Trophoblast cell (in vitro differentiated cells and primary cell): Measurements from ENCODE around the gene PKD1.

ENCODE experiments used
- DNase-seq, 2 donors: peaks; one replicate each; pipeline ENCODE4 v3.0.0-alpha.2; 2016
- H2AFZ ChIP-seq: 2 replicates; pipeline ENCODE4 v1.6.1; 2013; ENCODE audit warnings: low read length, moderate library complexity, mild to moderate bottlenecking; ENCODE audit not compliant: insufficient read depth, poor library complexity
- H2AK5ac ChIP-seq: 2 replicates; pipeline ENCODE4 v1.6.1; 2013; ENCODE audit warnings: mild to moderate bottlenecking, low read length
- H2BK120ac ChIP-seq: 2 replicates; pipeline ENCODE4 v1.6.1; 2013; ENCODE audit warnings: low read length, mild to moderate bottlenecking, moderate library complexity; ENCODE audit not compliant: insufficient read depth, poor library complexity
- H2BK12ac ChIP-seq: 2 replicates; pipeline ENCODE4 v1.6.1; 2013; ENCODE audit warnings: mild to moderate bottlenecking, low read length, moderate library complexity
- H2BK5ac ChIP-seq: 2 replicates; pipeline ENCODE4 v1.6.1; 2013; ENCODE audit warnings: low read length, low read depth, moderate library complexity, mild to moderate bottlenecking; ENCODE audit not compliant: poor library complexity
- H3K14ac ChIP-seq: 2 replicates; pipeline ENCODE4 v1.6.1; 2013; ENCODE audit warnings: mild to moderate bottlenecking, low read length
- H3K18ac ChIP-seq: 2 replicates; pipeline ENCODE4 v1.6.1; 2013; ENCODE audit warnings: mild to moderate bottlenecking, low read length
- H3K23ac ChIP-seq: 2 replicates; pipeline ENCODE4 v1.6.1; 2013; ENCODE audit warnings: low read length
- H3K27ac ChIP-seq: 2 replicates; pipeline ENCODE4 v1.5.1; 2013; ENCODE audit warnings: low read depth, mild to moderate bottlenecking, inconsistent platforms, low read length, moderate library complexity
- H3K27me3 ChIP-seq: 2 replicates; pipeline ENCODE4 v1.6.1; 2013; ENCODE audit warnings: inconsistent platforms, mild to moderate bottlenecking, low read length, moderate library complexity; ENCODE audit not compliant: insufficient read depth
- H3K36me3 ChIP-seq, 2 experiments: 1 replicate in 1 of 2; 2 replicates in 1 of 2; pipeline ENCODE4 v1.6.1; 2013; ENCODE audit warnings: low read length in 2 of 2, mild to moderate bottlenecking in 2 of 2, moderate library complexity in 1 of 2; ENCODE audit not compliant: insufficient read depth in 2 of 2, control insufficient read depth in 1 of 2
- H3K4ac ChIP-seq: 2 replicates; pipeline ENCODE4 v1.6.1; 2013; ENCODE audit warnings: low read depth, mild to moderate bottlenecking, low read length, moderate library complexity
- H3K4me1 ChIP-seq, 2 experiments: 1 replicate in 1 of 2; 2 replicates in 1 of 2; pipeline ENCODE4 v1.6.1; 2013; ENCODE audit warnings: low read length in 2 of 2, mild to moderate bottlenecking in 2 of 2, moderate library complexity in 1 of 2; ENCODE audit not compliant: insufficient read depth in 2 of 2, control insufficient read depth in 1 of 2
- H3K4me2 ChIP-seq: 2 replicates; pipeline ENCODE4 v1.6.1; 2013; ENCODE audit warnings: inconsistent platforms, mild to moderate bottlenecking, low read length, moderate library complexity
- H3K4me3 ChIP-seq: 2 replicates; pipeline ENCODE4 v1.5.1; 2013; ENCODE audit warnings: mild to moderate bottlenecking, low read depth, low read length, inconsistent platforms
- H3K79me1 ChIP-seq: one replicate; pipeline ENCODE4 v1.6.1; 2013; ENCODE audit warnings: low read length
- H3K79me2 ChIP-seq: 2 replicates; pipeline ENCODE4 v1.6.1; 2013; ENCODE audit warnings: low read length, mild to moderate bottlenecking; ENCODE audit not compliant: control insufficient read depth, insufficient read depth, poor library complexity
- H3K9ac ChIP-seq: 2 replicates; pipeline ENCODE4 v1.6.1; 2013; ENCODE audit warnings: mild to moderate bottlenecking, low read length
- H3K9me3 ChIP-seq: 2 replicates; pipeline ENCODE4 v1.6.1; 2013; ENCODE audit warnings: low read depth, mild to moderate bottlenecking, control low read depth, inconsistent platforms, low read length; ENCODE audit not compliant: insufficient read depth
- H4K12ac ChIP-seq: 2 replicates; pipeline ENCODE4 v1.6.1; 2013; ENCODE audit warnings: low read depth, mild to moderate bottlenecking, low read length, moderate library complexity
- H4K8ac ChIP-seq: 2 replicates; pipeline ENCODE4 v1.6.1; 2013; ENCODE audit warnings: low read depth, mild to moderate bottlenecking, low read length, moderate library complexity
- H4K91ac ChIP-seq: one replicate; pipeline ENCODE4 v1.6.1; 2013; ENCODE audit warnings: low read depth, mild to moderate bottlenecking, low read length, moderate library complexity
- WGBS: extraction: QIAGEN DNeasy Blood & Tissue Kit; methylation state at CpG from one replicate; pipeline ENCODE4 v1.1.7; 2013; ENCODE audit warnings: missing lambda C conversion rate; ENCODE audit not compliant: insufficient read length, insufficient coverage; ENCODE audit errors: extremely low coverage; 5-methylcytosine and 5-hydroxymethylcytosine counted together

Gene PKD1

GRCh38 chr16:2170080-2170479 lies 34.4 kb upstream of the PKD1 start:
- Histone ChIP-seq H3K9me3 (peaks cover 5% of the 10 kb centered on the region), H3K18ac (no peak overlapping the region), H3K27me3 (no peaks in the 10 kb centered on the region), H2AFZ (no peak overlapping the region), H2BK12ac (no peak overlapping the region), H3K36me3 (peaks cover 86 to 89% of the 10 kb centered on the region in 2 experiments), H3K4me3 (no peak overlapping the region), H4K91ac (no peak overlapping the region), H2BK5ac (no peak overlapping the region), H2BK120ac (no peak overlapping the region), H3K79me1 (no peaks in the 10 kb centered on the region), H3K4me2 (no peak overlapping the region), H3K9ac (no peak overlapping the region), H4K8ac (no peak overlapping the region), H3K27ac (no peak overlapping the region), H3K14ac (no peak overlapping the region), H2AK5ac (no peak overlapping the region), H3K4ac (no peak overlapping the region), H4K12ac (no peak overlapping the region), H3K4me1 (no peaks in the 10 kb centered on the region), H3K23ac (no peak overlapping the region), H3K79me2 (no peaks in the 10 kb centered on the region)
- no CpG with 5 or more reads among the region's 18 CpGs for WGBS
- no peak for DNase-seq

GRCh38 chr16:2167068-2167638 lies 31.5 kb upstream of the PKD1 start:
- Histone ChIP-seq H2AFZ (no peak overlapping the region), H3K9ac (no peak overlapping the region), H3K4ac (no peak overlapping the region), H2BK120ac (no peak overlapping the region), H3K18ac (no peak overlapping the region), H3K4me2 (no peak overlapping the region), H3K23ac (no peak overlapping the region), H3K36me3 (peaks cover 64 to 72% of the 10 kb centered on the region in 2 experiments), H4K8ac (no peak overlapping the region), H4K12ac (no peak overlapping the region), H2BK12ac (no peak overlapping the region), H3K79me1 (no peaks in the 10 kb centered on the region), H3K4me1 (peaks cover 2 to 4% of the 10 kb centered on the region in 2 experiments), H2AK5ac (no peak overlapping the region), H3K27ac (no peak overlapping the region), H3K9me3 (peaks cover 7% of the 10 kb centered on the region), H3K14ac (no peak overlapping the region), H2BK5ac (no peak overlapping the region), H3K4me3 (no peak overlapping the region), H4K91ac (no peak overlapping the region), H3K27me3 (no peaks in the 10 kb centered on the region), H3K79me2 (peaks cover 2% of the 10 kb centered on the region)
- no CpG with 5 or more reads among the region's 18 CpGs for WGBS
- no peak for DNase-seq

DNA sequence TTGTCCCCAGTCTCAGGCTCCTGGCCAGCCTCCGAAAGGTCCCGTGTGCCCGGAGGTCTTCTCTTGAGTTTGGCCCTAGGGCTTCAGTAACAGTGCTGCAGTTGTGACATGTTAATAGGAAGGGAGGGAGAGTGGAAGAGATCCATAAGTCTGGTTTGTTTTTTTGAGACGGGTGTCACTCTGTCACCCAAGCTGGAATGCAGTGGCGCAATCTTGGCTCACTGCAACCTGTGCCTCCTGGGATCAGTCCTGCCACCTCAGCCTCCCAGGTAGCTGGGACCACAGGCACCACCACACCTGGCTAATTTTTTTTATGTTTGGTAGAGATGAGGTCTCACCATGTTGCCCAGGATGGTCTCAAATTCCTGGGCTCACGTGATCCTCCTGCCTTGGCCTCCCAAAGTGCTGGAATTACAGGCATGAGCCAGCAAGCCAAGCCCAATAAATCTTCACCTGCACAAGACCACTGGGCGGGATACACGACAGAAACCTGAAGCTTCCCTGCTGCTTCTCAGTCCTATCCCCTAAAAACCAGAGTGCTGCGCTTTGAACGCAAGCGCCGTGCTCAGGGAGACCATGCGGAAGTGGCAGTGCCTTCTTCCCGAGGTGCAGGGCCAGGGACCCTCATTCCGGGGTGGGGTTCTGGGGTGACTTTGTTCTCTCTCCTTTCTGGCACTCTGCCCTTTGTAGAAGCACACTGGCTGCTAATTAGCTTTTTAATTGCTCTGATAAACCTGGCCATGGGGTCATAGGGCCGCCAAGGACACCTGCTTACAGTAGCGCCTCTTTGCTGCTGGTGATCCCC lies 30.8 kb upstream of the PKD1 start:
- Histone ChIP-seq H3K9ac (no peak overlapping the region), H3K23ac (no peak overlapping the region), H3K36me3 (peaks cover 58 to 67% of the 10 kb centered on the region in 2 experiments), H2BK120ac (no peak overlapping the region), H2AFZ (no peak overlapping the region), H3K27me3 (no peaks in the 10 kb centered on the region), H2AK5ac (no peak overlapping the region), H3K4ac (no peak overlapping the region), H3K18ac (no peak overlapping the region), H3K4me3 (no peak overlapping the region), H3K14ac (no peak overlapping the region), H3K4me1 (peaks cover 2 to 4% of the 10 kb centered on the region in 2 experiments), H3K79me2 (peaks cover 2% of the 10 kb centered on the region), H3K9me3 (peaks cover 7% of the 10 kb centered on the region), H2BK5ac (no peak overlapping the region), H3K79me1 (no peaks in the 10 kb centered on the region), H3K4me2 (no peak overlapping the region), H4K12ac (no peak overlapping the region), H3K27ac (no peak overlapping the region), H4K8ac (no peak overlapping the region), H4K91ac (no peak overlapping the region), H2BK12ac (no peak overlapping the region)
- no CpG with 5 or more reads among the region's 17 CpGs for WGBS
- DNase-seq = no peak

DNA sequence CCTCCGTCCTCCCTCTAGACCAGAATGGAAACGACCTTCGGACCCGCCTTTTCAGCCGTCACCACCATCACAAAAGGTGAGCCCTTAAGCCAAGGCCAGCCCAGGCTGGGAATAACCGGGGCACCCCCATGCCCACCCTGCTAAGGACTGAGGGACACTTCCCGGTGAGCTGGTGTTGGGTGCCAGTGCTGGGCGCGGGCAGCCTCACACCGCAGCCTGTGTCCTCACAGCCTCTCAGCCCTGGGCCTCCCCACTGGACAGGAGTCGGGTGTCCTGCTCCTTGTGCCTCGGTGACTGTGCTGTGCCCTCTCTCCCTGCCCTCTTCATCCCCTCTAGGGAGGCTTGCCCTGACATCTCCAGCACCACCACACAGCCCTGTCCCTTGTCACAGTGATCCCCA lies 30.2 kb upstream of the PKD1 start:
- Histone ChIP-seq H3K18ac (peak overlapping the region; percentile 1), H2AK5ac (no peak overlapping the region), H2BK12ac (no peak overlapping the region), H3K14ac (no peak overlapping the region), H4K8ac (no peak overlapping the region), H4K91ac (no peak overlapping the region), H3K27me3 (no peaks in the 10 kb centered on the region), H2BK120ac (no peak overlapping the region), H3K4me2 (no peak overlapping the region), H3K79me1 (no peaks in the 10 kb centered on the region), H4K12ac (no peak overlapping the region), H3K27ac (no peak overlapping the region), H3K9me3 (peaks cover 7% of the 10 kb centered on the region), H3K4me3 (no peak overlapping the region), H2AFZ (no peak overlapping the region), H3K9ac (no peak overlapping the region), H2BK5ac (no peak overlapping the region), H3K36me3 (peaks cover 52 to 61% of the 10 kb centered on the region in 2 experiments), H3K23ac (no peak overlapping the region), H3K4ac (no peak overlapping the region), H3K4me1 (peaks cover 2 to 4% of the 10 kb centered on the region in 2 experiments), H3K79me2 (peaks cover 4% of the 10 kb centered on the region)
- WGBS = no CpG with 5 or more reads among the region's 12 CpGs
- DNase-seq = no peak
